OCI-LY1 (cell line): ENCODE data around the gene ARID3A.

Experiments
- H2AFZ ChIP-seq: fragments of 200-600 bp; sonication (generic), shearing (Covaris generic); 2 replicates; pipeline ENCODE4 v1.6.0; 2014; ENCODE audit warnings: antibody characterized with exemption, mild to moderate bottlenecking, low read length
- H3F3A ChIP-seq: fragments of 200-600 bp; sonication (generic), shearing (Covaris generic); 2 replicates; pipeline ENCODE4 v1.6.0; 2014; ENCODE audit warnings: mild to moderate bottlenecking, antibody characterized with exemption, low read length, moderate library complexity; ENCODE audit not compliant: insufficient read depth
- H3K27ac ChIP-seq: fragments of 200-600 bp; sonication (generic); 2 replicates; pipeline ENCODE4 v1.5.1; 2014; ENCODE audit warnings: low read length, mixed run types, mild to moderate bottlenecking, low read depth; ENCODE audit not compliant: poor library complexity, severe bottlenecking
- H3K27me3 ChIP-seq: fragments of 200-600 bp; sonication (generic); 2 replicates; pipeline ENCODE4 v1.6.0; 2014; ENCODE audit warnings: antibody characterized with exemption, mild to moderate bottlenecking, low read length, moderate library complexity; ENCODE audit not compliant: insufficient read depth
- H3K36me3 ChIP-seq: fragments of 200-600 bp; sonication (generic); 2 replicates; pipeline ENCODE4 v1.6.1; 2014; ENCODE audit warnings: mild to moderate bottlenecking, antibody characterized with exemption, low read length, moderate library complexity, mixed read lengths; ENCODE audit not compliant: insufficient read depth
- H3K4me1 ChIP-seq: fragments of 200-600 bp; sonication (generic); 2 replicates; pipeline ENCODE4 v1.5.1; 2014; ENCODE audit warnings: mild to moderate bottlenecking, low read length, moderate library complexity; ENCODE audit not compliant: insufficient read depth, severe bottlenecking
- H3K4me2 ChIP-seq: fragments of 200-600 bp; sonication (generic), shearing (Covaris generic); 2 replicates; pipeline ENCODE4 v1.6.1; 2014; ENCODE audit warnings: low read length
- H3K4me3 ChIP-seq: fragments of 200-600 bp; sonication (generic); 2 replicates; pipeline ENCODE4 v1.5.1; 2014; ENCODE audit warnings: low read length, low read depth, mild to moderate bottlenecking, mixed read lengths; ENCODE audit not compliant: poor library complexity, severe bottlenecking
- H3K79me2 ChIP-seq: fragments of 200-600 bp; shearing (Covaris generic); 2 replicates; pipeline ENCODE4 v1.6.1; 2016; ENCODE audit warnings: mixed run types, low read length, mixed read lengths; ENCODE audit not compliant: insufficient read depth
- H3K9ac ChIP-seq: fragments of 200-600 bp; sonication (generic), shearing (Covaris generic); 2 replicates; pipeline ENCODE4 v1.6.1; 2014; ENCODE audit warnings: mild to moderate bottlenecking, low read length, mixed read lengths
- H3K9me2 ChIP-seq: fragments of 200-600 bp; sonication (generic), shearing (Covaris generic); 2 replicates; pipeline ENCODE4 v1.6.1; 2014; ENCODE audit warnings: low read depth, mild to moderate bottlenecking, low read length, mixed read lengths
- H3K9me3 ChIP-seq: fragments of 200-600 bp; shearing (Covaris generic); 2 replicates; pipeline ENCODE4 v1.6.1; 2014; ENCODE audit warnings: low read length, mixed read lengths
- H4K20me1 ChIP-seq: fragments of 200-600 bp; sonication (generic), shearing (Covaris generic); 2 replicates; pipeline ENCODE4 v1.6.0; 2016; ENCODE audit warnings: mild to moderate bottlenecking, low read length; ENCODE audit not compliant: insufficient read depth
- EZH2 ChIP-seq: fragments of 200-600 bp; sonication (generic), shearing (Covaris generic); IDR thresholded peaks from 2 replicates; pipeline ENCODE4 v1.8.0; 2017; ENCODE audit warnings: borderline replicate concordance, mixed run types, mild to moderate bottlenecking, antibody characterized with exemption, low read length, moderate library complexity, mixed read lengths
- TF ChIP-seq, protein P1 (sequence below): fragments of 200-600 bp; sonication (generic), shearing (Covaris generic); IDR thresholded peaks from 2 replicates; pipeline ENCODE4 v1.5.1; 2017; ENCODE audit warnings: mild to moderate bottlenecking, antibody characterized with exemption, low read length, moderate library complexity, mixed read lengths

Gene ARID3A

DNA sequence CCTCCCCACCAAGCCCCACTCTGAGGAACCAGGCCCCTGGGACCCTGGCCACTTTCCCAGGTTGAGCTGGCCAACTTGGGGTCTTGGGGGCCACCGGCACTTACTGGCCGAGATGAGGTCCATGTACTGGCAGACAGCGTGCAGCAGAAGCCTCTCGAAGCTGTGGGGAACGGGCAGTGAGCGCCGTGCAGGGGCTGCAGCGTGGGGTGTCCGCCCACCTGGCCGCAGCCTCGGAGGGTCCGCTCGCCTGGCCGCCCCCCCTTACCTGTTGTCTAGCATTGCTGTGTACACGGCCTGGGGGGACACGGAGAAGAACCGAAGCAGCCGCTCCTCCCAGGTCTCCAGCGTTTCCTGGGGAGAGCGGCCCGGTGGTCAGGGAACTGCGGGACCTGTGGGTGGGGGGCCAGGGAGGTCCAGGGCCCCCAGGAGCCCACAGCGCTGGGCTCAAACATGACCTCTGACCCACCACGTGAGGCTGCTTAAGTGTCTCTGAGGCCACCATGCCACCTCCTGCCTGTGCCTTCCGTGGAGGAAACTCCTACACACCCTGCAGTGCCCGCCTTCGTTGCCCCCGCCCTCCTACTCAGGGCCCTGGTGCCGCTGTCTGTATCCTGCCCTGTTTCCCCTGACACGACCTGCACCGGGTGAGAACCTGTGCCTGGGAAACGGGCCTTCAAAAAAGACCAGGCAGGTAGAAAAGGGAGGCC is 26.3 kb upstream of the ARID3A start:
- no peaks in the 10 kb centered on the region for H3K9me2 ChIP-seq
- H3K4me1 ChIP-seq = peaks cover 19% of the 10 kb centered on the region
- no peaks in the 10 kb centered on the region; the same call in 1 of the 2 replicates for H3K79me2 ChIP-seq
- H3F3A ChIP-seq = no peaks in the 10 kb centered on the region; the same call in 1 of the 2 replicates
- peaks cover 33% of the 10 kb centered on the region for H3K36me3 ChIP-seq
- no peaks in the 10 kb centered on the region for H3K9me3 ChIP-seq
- H3K4me3 ChIP-seq = no peak overlapping the region
- no peaks in the 10 kb centered on the region for H4K20me1 ChIP-seq
- no peak overlapping the region for H3K27ac ChIP-seq
- no peak overlapping the region for H3K4me2 ChIP-seq
- H3K9ac ChIP-seq = no peak overlapping the region
- no peak overlapping the region for H2AFZ ChIP-seq
- no peaks in the 10 kb centered on the region for H3K27me3 ChIP-seq
- TF ChIP-seq EZH2 = no peak
- TF ChIP-seq, protein P1, sequence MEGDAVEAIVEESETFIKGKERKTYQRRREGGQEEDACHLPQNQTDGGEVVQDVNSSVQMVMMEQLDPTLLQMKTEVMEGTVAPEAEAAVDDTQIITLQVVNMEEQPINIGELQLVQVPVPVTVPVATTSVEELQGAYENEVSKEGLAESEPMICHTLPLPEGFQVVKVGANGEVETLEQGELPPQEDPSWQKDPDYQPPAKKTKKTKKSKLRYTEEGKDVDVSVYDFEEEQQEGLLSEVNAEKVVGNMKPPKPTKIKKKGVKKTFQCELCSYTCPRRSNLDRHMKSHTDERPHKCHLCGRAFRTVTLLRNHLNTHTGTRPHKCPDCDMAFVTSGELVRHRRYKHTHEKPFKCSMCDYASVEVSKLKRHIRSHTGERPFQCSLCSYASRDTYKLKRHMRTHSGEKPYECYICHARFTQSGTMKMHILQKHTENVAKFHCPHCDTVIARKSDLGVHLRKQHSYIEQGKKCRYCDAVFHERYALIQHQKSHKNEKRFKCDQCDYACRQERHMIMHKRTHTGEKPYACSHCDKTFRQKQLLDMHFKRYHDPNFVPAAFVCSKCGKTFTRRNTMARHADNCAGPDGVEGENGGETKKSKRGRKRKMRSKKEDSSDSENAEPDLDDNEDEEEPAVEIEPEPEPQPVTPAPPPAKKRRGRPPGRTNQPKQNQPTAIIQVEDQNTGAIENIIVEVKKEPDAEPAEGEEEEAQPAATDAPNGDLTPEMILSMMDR = no peak

DNA sequence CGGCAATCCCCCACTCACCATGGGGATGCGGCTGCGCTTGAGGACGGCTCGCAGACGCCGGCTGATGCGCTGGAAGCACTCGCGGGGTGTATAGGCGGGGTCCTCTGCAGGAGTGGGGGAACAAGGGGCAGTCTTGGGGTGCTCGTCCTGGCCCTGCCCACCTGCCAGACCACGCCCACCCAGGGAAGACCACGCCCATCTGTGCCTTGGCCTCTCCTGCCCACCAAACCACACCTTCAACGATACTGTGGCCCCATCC is 25.9 kb upstream of the ARID3A start:
- Histone ChIP-seq H3K4me2 (no peak overlapping the region), H3K79me2 (no peaks in the 10 kb centered on the region; the same call in 1 of the 2 replicates), H3K9me2 (no peaks in the 10 kb centered on the region), H3F3A (no peaks in the 10 kb centered on the region; the same call in 1 of the 2 replicates), H3K27me3 (no peaks in the 10 kb centered on the region), H3K36me3 (peaks cover 33% of the 10 kb centered on the region), H3K9ac (no peak overlapping the region), H3K4me3 (no peak overlapping the region), H3K4me1 (peaks cover 19% of the 10 kb centered on the region), H2AFZ (no peak overlapping the region), H4K20me1 (no peaks in the 10 kb centered on the region), H3K27ac (no peak overlapping the region), H3K9me3 (no peaks in the 10 kb centered on the region)
- no peak for TF ChIP-seq EZH2
- TF ChIP-seq, protein P1 = no peak

DNA sequence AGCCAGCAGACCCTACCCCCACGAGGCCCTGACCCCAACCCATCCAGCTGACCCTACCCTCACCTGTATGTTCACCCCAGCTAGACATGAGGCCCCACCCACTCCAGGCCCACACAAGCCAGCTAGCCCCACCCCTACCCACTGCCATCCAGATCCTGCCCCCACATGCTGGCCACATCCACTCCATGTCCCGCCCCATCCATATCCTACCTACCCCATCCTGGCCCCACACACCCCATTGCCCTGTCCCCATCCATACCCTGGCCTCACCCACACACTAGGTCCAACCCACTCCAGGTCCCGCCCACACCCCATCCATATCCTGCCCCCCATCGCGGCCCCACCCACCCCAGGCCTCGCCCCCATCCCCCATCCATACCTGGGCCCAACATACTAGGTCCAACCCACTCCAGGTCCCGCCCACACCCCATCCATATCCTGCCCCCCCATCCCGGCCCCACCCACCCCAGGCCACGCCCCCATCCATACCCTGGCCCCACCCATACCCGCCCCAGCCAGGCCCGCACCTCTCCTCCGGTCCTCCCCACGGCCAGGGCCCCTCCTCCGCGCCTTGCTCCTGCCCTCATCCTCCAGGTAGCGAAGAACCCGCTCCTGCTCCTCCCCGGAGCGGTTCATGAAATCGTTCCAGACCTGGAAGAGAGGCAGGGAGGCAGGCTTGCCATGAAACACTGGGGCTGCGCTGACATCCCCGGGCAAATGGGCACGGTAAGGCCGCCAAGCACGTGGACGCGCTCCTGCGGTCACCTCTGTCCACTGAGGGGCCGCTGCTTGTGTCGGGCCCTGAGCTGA is 25.3 kb upstream of the ARID3A start:
- Histone ChIP-seq H3K9me2 (no peaks in the 10 kb centered on the region), H3K4me3 (no peak overlapping the region), H4K20me1 (no peaks in the 10 kb centered on the region), H3K27ac (no peak overlapping the region), H3K9me3 (no peaks in the 10 kb centered on the region), H3K36me3 (peaks cover 33% of the 10 kb centered on the region), H3K79me2 (no peaks in the 10 kb centered on the region; the same call in 1 of the 2 replicates), H2AFZ (no peak overlapping the region), H3K9ac (no peak overlapping the region), H3K4me2 (no peak overlapping the region), H3K4me1 (peaks cover 20% of the 10 kb centered on the region), H3K27me3 (no peaks in the 10 kb centered on the region), H3F3A (no peaks in the 10 kb centered on the region; the same call in 1 of the 2 replicates)
- no peak for TF ChIP-seq EZH2
- TF ChIP-seq, protein P1 = no peak
